GM18517 (cell line): ENCODE data around the gene LRFN5.
"Not testable (repeated sequence)": the region's sequence is repeated elsewhere in the genome, so short reads cannot be mapped to it uniquely, and the experiment has no call there.

ENCODE experiments used
- ATAC-seq: cut with Tn5 transposase; IDR thresholded peaks from one replicate; pipeline ENCODE4 v1.9.1; 2021; ENCODE audit warnings: mild to moderate bottlenecking, moderate library complexity; ENCODE audit not compliant: unreplicated experiment

LRFN5 gene

DNA sequence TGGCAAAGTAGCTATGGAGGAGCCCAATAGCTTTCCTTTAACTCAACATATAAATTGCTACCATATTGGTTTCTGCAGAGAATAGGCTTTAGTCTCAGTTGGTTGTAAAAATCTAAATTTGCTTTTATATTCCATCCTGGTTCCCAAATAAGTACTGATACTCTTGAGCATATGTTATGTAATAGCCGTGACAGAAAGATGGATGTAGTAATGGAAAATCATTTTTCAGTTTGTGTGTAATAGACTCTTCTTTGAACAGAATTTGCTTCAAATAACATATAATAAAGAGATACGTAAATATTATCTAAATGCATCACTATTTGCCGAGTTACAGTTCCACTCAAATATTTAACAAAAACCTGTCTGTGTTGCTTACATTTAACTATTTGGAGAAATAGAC lies 271.6 kb downstream of the LRFN5 start:
- ATAC-seq, result no peak

DNA sequence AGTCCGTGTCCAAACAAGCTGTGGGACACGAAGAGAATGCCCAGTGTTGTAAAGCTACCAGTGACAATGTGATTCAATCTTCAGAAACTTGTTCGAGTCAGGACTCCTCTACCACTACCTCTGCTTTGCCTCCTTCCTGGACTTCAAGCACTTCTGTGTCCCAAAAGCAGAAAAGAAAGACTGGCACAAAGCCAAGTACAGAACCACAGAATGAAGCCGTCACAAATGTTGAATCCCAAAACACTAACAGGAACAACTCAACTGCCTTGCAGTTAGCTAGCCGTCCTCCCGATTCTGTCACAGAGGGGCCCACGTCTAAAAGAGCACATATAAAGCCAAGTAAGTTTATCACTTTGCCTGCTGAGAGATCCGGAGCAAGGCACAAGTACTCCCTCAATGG lies 284.9 kb downstream of the LRFN5 start:
- no peak for ATAC-seq

DNA sequence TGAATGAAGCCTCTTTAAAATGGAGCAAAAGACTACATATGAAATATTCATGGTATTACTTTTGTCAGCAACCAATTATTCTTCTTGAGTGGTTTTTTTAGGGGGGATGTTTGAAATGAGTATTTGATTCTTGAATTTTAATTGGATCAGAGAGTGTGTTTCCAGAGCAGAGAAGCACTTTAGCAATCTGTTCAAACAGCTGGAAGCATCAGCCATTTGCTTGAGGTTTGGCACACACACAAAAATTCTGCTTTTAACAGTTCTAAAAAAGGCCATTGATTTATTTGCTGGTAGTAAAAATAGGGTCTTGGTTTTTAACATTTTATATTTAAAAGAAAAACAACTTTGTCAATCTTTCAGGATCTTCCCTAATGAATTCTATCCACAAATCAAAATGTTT lies 292.7 kb downstream of the LRFN5 start:
- no peak for ATAC-seq

DNA sequence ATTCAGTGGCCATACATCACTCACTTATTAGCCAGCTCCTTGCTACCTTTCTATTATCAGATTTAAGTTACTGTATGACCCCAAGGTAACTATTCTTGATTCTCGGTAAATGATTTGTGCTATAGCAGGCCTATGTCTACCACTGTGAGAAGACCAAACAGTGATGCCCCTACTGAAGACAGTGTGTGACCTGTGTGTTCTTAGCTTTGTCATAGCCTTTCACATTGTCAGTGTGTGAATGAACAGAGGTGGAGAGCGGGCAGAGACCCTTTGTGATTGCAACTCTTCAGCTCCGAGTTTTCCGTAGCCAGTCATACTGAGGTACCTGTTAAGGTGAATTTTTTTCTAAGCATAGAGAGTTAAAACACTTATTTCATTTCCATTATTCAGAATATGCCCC lies 294.0 kb downstream of the LRFN5 start:
- ATAC-seq, result no peak

DNA sequence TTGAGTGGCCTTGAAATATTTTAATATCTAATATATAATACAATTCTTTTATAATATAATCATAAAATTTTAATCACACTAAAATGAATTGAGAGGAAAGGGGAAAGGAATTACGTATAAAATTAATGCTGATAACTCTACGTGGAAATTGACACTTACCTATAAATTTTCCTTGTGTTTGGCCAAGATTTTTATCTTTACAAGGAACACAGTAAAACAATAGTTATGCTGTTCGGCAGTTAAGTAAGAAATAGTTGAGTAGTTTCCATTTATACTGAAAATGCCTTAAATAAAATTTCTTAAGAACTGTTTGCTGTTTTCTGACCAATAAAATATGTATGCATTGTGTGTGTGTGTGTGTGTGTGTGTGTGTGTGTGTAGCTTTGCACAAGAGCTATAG lies 294.4 kb downstream of the LRFN5 start:
- ATAC-seq, result no peak

DNA sequence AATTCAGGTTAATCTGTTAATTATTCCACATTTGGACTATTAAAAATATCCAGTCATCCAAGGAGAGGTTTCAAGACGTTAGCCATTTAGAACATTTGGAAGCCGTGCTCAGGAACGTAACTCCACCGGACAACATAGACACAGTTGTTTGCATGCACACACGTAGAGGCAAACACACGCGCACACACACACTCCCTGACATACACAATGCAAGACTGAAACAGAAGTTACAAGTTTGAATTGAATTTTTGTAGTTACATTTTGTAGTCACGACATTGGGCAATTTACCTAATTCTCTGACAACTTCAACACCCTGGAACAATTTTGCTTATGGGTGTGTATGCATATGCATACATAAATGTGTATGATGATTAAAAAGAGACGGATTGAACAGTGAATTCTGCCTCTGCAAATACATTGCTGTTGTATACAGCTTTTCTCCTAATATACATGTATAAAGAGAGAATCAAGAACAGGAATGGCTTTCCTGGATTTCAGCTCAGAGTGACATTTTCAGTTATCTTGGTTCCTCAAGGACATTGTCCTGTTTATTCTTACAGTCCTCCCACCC lies 298.8 kb downstream of the LRFN5 start:
- no peak for ATAC-seq

DNA sequence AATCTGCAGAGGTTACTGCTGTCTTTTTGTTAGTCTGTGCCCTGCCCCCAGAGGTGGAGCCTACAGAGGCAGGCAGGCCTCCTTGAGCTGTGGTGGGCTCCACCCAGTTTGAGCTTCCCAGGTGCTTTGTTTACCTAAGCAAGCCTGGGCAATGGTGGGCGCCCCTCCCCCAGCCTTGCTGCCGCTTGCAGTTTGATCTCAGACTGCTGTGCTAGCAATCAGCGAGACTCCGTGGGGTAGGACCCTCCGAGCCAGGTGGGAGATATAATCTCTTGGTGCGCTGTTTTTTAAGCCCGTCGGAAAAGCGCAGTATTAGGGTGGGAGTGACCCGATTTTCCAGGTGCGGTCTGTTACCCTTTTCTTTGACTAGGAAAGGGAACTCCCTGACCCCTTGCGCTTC lies 304.5 kb downstream of the LRFN5 start:
- not testable (repeated sequence) for ATAC-seq

DNA sequence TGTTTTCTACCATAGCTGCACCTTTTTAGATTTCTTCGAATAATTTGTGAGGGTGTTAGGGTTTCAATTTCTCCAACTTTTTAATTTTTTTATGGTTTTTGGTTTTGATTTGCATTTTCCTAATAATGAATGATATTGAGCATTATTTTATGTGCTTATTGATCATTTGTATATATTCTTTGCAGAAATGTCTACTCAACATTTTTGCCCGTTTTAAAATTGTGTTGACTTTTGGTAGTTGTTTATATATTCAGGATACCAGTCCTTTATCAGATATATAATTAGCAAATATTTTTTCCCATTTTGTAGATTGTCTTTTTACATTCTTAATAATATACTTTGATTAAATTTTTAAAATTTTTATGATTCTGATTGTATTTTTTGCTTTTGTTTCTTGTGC lies 306.7 kb downstream of the LRFN5 start:
- no peak for ATAC-seq

DNA sequence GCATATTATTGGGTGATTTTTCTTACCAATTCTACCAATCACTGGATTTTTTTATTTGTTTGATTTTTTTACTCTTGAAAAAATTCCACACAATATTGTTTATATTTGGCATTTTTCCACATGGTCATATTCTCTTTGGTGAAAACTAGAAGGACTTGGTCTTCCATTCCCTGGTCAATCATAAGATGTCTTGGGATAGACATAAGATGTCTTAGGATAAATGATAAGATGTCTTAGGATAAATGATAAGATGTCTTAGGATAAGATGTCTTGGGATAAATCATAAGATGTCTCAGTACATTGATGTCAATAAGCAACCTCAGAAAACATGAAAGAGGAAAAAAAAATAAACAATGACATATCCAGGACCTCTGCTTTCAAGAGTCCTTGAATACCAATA lies 309.1 kb downstream of the LRFN5 start:
- no peak for ATAC-seq

DNA sequence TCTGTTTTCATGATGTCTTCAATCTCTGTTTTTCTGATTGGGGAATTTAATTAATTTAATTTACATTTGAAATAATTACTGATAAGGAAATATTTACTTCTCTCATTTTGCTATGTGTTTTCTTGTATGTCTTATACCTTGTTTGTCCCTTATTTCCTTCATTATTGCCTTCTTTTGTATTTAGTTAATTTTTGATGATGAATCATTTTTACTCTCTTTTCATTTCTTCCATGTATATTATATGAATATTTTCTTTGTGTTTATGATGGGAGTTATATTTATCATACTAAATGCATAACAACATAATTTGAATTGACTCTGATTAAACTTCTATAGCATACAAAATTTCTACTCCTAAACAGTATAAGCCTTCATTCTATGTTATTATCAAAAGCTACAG lies 309.6 kb downstream of the LRFN5 start:
- no peak for ATAC-seq

DNA sequence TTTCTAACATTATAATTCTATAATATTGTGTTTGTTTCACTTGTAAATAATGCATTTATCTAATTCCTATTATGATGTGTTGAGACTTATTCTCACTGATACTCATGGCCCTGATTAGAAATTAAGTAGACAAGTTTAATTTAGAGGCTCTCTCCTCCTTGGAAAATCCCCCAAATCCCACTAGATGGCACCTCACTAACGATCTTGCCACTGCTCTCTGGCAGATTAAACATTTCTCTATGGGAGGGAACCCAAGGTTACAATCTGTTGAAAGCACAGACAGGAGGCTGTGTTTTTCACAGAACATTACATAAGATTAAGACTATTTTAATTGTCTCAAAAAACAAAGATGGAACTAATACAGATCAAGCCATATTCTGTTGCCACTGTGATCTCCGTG lies 318.7 kb downstream of the LRFN5 start:
- no peak for ATAC-seq

DNA sequence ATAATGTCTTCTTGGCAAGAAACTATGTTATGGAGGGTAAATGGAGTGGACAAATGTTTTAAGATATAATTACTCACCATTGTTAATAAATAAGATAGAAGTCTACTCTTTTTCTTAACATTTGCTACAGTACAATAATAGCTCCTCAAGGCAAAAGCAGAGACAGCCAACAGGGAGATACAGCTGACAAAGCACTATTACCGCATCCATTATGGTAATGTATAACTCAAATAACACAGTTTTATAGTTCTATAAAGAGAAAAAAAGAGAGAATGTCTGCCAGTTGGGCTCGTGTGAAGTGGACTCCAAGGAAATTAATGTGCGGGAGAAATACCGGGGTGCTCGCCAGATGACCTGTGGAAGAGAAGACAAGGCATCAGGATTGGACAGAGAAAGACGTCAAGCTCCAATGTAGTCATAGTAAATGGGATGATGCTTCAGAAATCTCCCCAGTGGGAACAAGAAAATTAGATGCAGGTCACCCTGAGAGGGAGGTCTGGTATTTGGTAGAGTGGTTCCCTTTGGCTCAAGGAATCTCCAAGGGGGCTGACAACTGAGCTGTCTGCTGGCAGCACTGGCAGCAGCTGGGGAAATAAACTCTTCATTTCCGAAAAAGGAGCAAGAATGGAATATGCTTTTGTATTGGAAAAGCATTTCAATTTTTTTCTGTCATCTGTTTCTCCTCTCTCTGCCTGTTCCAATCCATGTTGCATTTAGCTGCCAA lies 343.9 kb downstream of the LRFN5 start:
- no peak for ATAC-seq
